HCT116 (cell line): ENCODE data around the gene KIAA0319L. TPM values are rescaled to one million over a fixed set of nuclear protein-coding genes. Genes with fewer than 3 reads are reported as not detected.

Source experiments
- ATAC-seq: fragments of 200-7000 bp; cut with Tn5 transposase; 2 replicates; pipeline ENCODE4 v1.9.1; 2020; ENCODE audit warnings: mild to moderate bottlenecking, moderate library complexity
- BruUV-seq: library from RNA; stranded (reverse); fragments of 400-500 nt; replicated peaks from 2 replicates; lab custom pipeline; 2021; lab: Mats Ljungman, UMichigan
- CTCF ChIA-PET: fragments of 300-600 bp; sonication (Branson Sonifier 250); formaldehyde crosslinking; loops from one replicate; lab custom pipeline; 2021; ENCODE audit warnings: antibody characterized with exemption; lab: Charles Lee
- POLR2A ChIA-PET: fragments of 300-600, 350-600 bp; sonication (Branson Sonifier 250); formaldehyde crosslinking; loops from one replicate; lab custom pipeline; 2021; ENCODE audit warnings: antibody characterized with exemption; lab: Charles Lee
- RAD21 ChIA-PET, 2 experiments: fragments of 300-600 bp; sonication (Branson Sonifier 250); formaldehyde crosslinking; loops; one replicate each; lab custom pipeline; 2023; ENCODE audit warnings: low total read pairs in 2 of 2; ENCODE audit not compliant: uncharacterized antibody in 2 of 2, unreplicated experiment in 2 of 2, low non-redundant PET in 1 of 2; lab: Charles Lee
- DNase-seq: peaks from one replicate; pipeline ENCODE4 v3.0.0-alpha.2; 2010; ENCODE audit warnings: low read depth, low spot score
- H2AFZ ChIP-seq: fragments of 200-600 bp; shearing (Covaris generic), sonication (generic); 2 replicates; pipeline ENCODE4 v1.6.1; 2017; ENCODE audit warnings: low read depth, mixed run types, mixed read lengths, antibody characterized with exemption, low read length; ENCODE audit not compliant: poor library complexity, severe bottlenecking
- H3K27ac ChIP-seq: 2 replicates; pipeline ENCODE4 v1.5.1; 2012; ENCODE audit warnings: low read depth, low read length
- H3K27me3 ChIP-seq: fragments of 200-600 bp; sonication (generic); 2 replicates; pipeline ENCODE4 v1.6.1; 2016; ENCODE audit warnings: mixed run types, low read length, mixed read lengths; ENCODE audit not compliant: insufficient read depth
- H3K36me3 ChIP-seq, 2 experiments: fragments of 200-500 bp in 1 of 2; fragments of 200-600 bp in 1 of 2; sonication (Bioruptor generic) in 1 of 2; sonication (generic) in 1 of 2; 2 replicates each; pipeline versions ENCODE4 v1.5.1 to v1.6.1; 2014 to 2016; ENCODE audit warnings: low read length in 2 of 2, inconsistent platforms in 1 of 2, mixed read lengths in 1 of 2, mixed run types in 1 of 2; ENCODE audit not compliant: insufficient read depth in 2 of 2, control insufficient read depth in 1 of 2
- H3K4me1 ChIP-seq, 2 experiments: fragments of 200-600 bp in 1 of 2; sonication (generic) in 1 of 2; 2 replicates each; pipeline versions ENCODE4 v1.5.1 to v1.6.1; 2012 to 2017; ENCODE audit warnings: low read length in 2 of 2, inconsistent platforms in 1 of 2, mild to moderate bottlenecking in 1 of 2, mixed read lengths in 1 of 2, mixed run types in 1 of 2, moderate library complexity in 1 of 2; ENCODE audit not compliant: insufficient read depth in 2 of 2, control insufficient read depth in 1 of 2
- H3K4me2 ChIP-seq: fragments of 200-600 bp; sonication (generic); 2 replicates; pipeline ENCODE4 v1.6.1; 2017; ENCODE audit warnings: mixed run types, low read length, mixed read lengths
- H3K4me3 ChIP-seq, 2 experiments: fragments of 200-600 bp in 1 of 2; sonication (generic) in 1 of 2; replicated peaks in 1 of 2; 2 replicates each; pipeline ENCODE4 v1.5.1; 2011 to 2016; ENCODE audit warnings: low read length in 2 of 2, control low read depth in 1 of 2, low read depth in 1 of 2, mild to moderate bottlenecking in 1 of 2, mixed read lengths in 1 of 2, mixed run types in 1 of 2
- H3K79me2 ChIP-seq: fragments of 200-600 bp; sonication (generic); 2 replicates; pipeline ENCODE4 v1.6.1; 2017; ENCODE audit warnings: mild to moderate bottlenecking, mixed run types, low read length, moderate library complexity, mixed read lengths; ENCODE audit not compliant: insufficient read depth
- H3K9ac ChIP-seq: fragments of 200-600 bp; sonication (generic); 2 replicates; pipeline ENCODE4 v1.6.1; 2016; ENCODE audit warnings: low read length, mixed read lengths
- H3K9me2 ChIP-seq: fragments of 200-600 bp; sonication (generic), shearing (Covaris generic); 2 replicates; pipeline ENCODE4 v1.6.1; 2017; ENCODE audit warnings: mixed run types, mild to moderate bottlenecking, moderate library complexity; ENCODE audit not compliant: insufficient read depth
- H3K9me3 ChIP-seq, 2 experiments: fragments of 200-500 bp in 1 of 2; fragments of 200-600 bp in 1 of 2; sonication (Bioruptor generic) in 1 of 2; sonication (generic) in 1 of 2; 2 replicates each; pipeline ENCODE4 v1.6.1; 2014 to 2017; ENCODE audit warnings: low read length in 2 of 2, mixed read lengths in 2 of 2, inconsistent platforms in 1 of 2, low read depth in 1 of 2, mild to moderate bottlenecking in 1 of 2, mixed run types in 1 of 2, moderate library complexity in 1 of 2; ENCODE audit not compliant: control insufficient read depth in 1 of 2, insufficient read depth in 1 of 2
- H4K20me1 ChIP-seq: fragments of 200-600 bp; sonication (generic), shearing (Covaris generic); 2 replicates; pipeline ENCODE4 v1.6.1; 2017; ENCODE audit warnings: mixed run types, mild to moderate bottlenecking, moderate library complexity; ENCODE audit not compliant: insufficient read depth
- ATF3 ChIP-seq: IDR thresholded peaks from 2 replicates; pipeline ENCODE4 v1.6.1; 2012
- CBX3 ChIP-seq: IDR thresholded peaks from 2 replicates; pipeline ENCODE4 v1.6.1; 2012; ENCODE audit warnings: low read depth
- EGR1 ChIP-seq: IDR thresholded peaks from 2 replicates; pipeline ENCODE4 v1.6.1; 2012; ENCODE audit warnings: low read depth
- EZH2phosphoT487 ChIP-seq: fragments of 200-600 bp; IDR thresholded peaks from 2 replicates; pipeline ENCODE4 v1.6.1; 2018; ENCODE audit warnings: antibody characterized with exemption, borderline replicate concordance
- FOSL1 ChIP-seq: IDR thresholded peaks from 2 replicates; pipeline ENCODE4 v1.6.1; 2012; ENCODE audit warnings: low read depth
- JUND ChIP-seq: IDR thresholded peaks from 2 replicates; pipeline ENCODE4 v1.6.1; 2012
- SIN3A ChIP-seq: IDR thresholded peaks from 2 replicates; pipeline ENCODE4 v1.6.1; 2012; ENCODE audit warnings: low read depth
- SRF ChIP-seq: IDR thresholded peaks from 2 replicates; pipeline ENCODE4 v1.6.1; 2012; ENCODE audit warnings: low read depth
- TCF7L2 ChIP-seq: IDR thresholded peaks from 2 replicates; pipeline ENCODE4 v1.7.0; 2011; ENCODE audit warnings: borderline replicate concordance, inconsistent platforms; ENCODE audit not compliant: insufficient read depth, insufficient read length; ENCODE audit errors: extremely low read depth
- YY1 ChIP-seq: IDR thresholded peaks from 2 replicates; pipeline ENCODE4 v1.6.1; 2011; ENCODE audit warnings: low read length, low read depth, moderate library complexity, mild to moderate bottlenecking; ENCODE audit not compliant: insufficient replicate concordance; ENCODE audit errors: extremely low read depth
- intact Hi-C: fragments of 100-400 bp; cut with micrococcal nuclease; formaldehyde crosslinking; loops from 2 replicates; pipeline ENCODE4 v1.10.0; 2022
- total RNA-seq: library from RNA; stranded (reverse); gene quantifications from one replicate; pipeline ENCODE4 v1.2.1, GENCODE V29; 2021; ENCODE audit not compliant: unreplicated experiment

Gene KIAA0319L
- total RNA-seq, 1 experiment from 2014 or later = 35.6 TPM

- H3K27me3 ChIP-seq = no peaks in the 10 kb centered on the region
- no peaks in the 10 kb centered on the region for H3K36me3 ChIP-seq
- no peaks in the 10 kb centered on the region for H3K9me2 ChIP-seq
- POLR2A ChIA-PET = interaction anchor here (0.6 to 1.3 kb wide), 2 partner anchors 33 to 157 kb away, joined by 3 to 5 read pairs; no protein-coding TSS in a partner anchor
- RAD21 ChIA-PET = no interaction called here
- peaks cover 20 to 39% of the 10 kb centered on the region in 2 experiments; a peak in 3 of 4 replicates for H3K4me1 ChIP-seq
- H3K9ac ChIP-seq = no peak overlapping the region
- CTCF ChIA-PET = interaction anchor here (1.9 kb wide), 2 partner anchors 145 to 156 kb away, joined by 7 to 12 read pairs; no protein-coding TSS in a partner anchor
- H3K79me2 ChIP-seq = no peaks in the 10 kb centered on the region
- H3K4me3 ChIP-seq = no peak overlapping the region
- no peak overlapping the region for H3K27ac ChIP-seq
- no peaks in the 10 kb centered on the region for H3K9me3 ChIP-seq
- DNase-seq = no peak
- intact Hi-C loops = loop anchor here (5.0 kb wide), 1 partner anchor 72 kb away; the partner anchor contains the start of gene PSMB2
- no TSS peak for BruUV-seq
- no peak overlapping the region for H2AFZ ChIP-seq
- no peaks in the 10 kb centered on the region for H4K20me1 ChIP-seq
- no peak for ATAC-seq
- peak overlapping the region; percentile 22 for H3K4me2 ChIP-seq
- TF ChIP-seq TCF7L2 = no peak
- TF ChIP-seq FOSL1 = 0 out of 2 replicates have a peak, but pooled peaks have one; percentile 20
- TF ChIP-seq ATF3 = no peak
- no peak for TF ChIP-seq JUND
These were observed 13.5 kb upstream of the KIAA0319L start for GRCh38 chr1:35570589-35571137.

- H3K9ac ChIP-seq = no peak overlapping the region
- POLR2A ChIA-PET = no interaction called here
- no peak for ATAC-seq
These were observed 12.7 kb upstream of the KIAA0319L start for GRCh38 chr1:35569936-35570335.

More at GRCh38 chr1:35569936-35570335, 12.7 kb upstream of the KIAA0319L start:
- Histone ChIP-seq H3K9me2 (no peaks in the 10 kb centered on the region), H4K20me1 (no peaks in the 10 kb centered on the region)
- TF ChIP-seq YY1 (no peak), JUND (no peak), SIN3A (no peak), EGR1 (no peak), EZH2phosphoT487 (no peak), SRF (no peak), CBX3 (no peak), ATF3 (no peak)
- TF ChIP-seq, all 23 proteins: peak for 0
- Histone ChIP-seq H3K36me3 (peaks cover 0 to under 1% of the 10 kb centered on the region in 2 experiments; a peak in 1 of 4 replicates), H2AFZ (no peak overlapping the region), H3K4me2 (peak overlapping the region; percentile 22), H3K27me3 (no peaks in the 10 kb centered on the region), H3K27ac (no peak overlapping the region), H3K9me3 (no peaks in the 10 kb centered on the region), H3K4me3 (no peak overlapping the region), H3K4me1 (peaks cover 13 to 35% of the 10 kb centered on the region in 2 experiments; a peak in 3 of 4 replicates), H3K79me2 (no peaks in the 10 kb centered on the region)
- no peak for DNase-seq
- ChIA-PET RAD21 (no interaction called here), CTCF (interaction anchor here (1.9 kb wide), 2 partner anchors 146 to 157 kb away, joined by 7 to 12 read pairs; no protein-coding TSS in a partner anchor)
- no TSS peak for BruUV-seq
- intact Hi-C loops = loop anchor here (1.0 to 5.0 kb wide), 3 partner anchors 72 to 204 kb away; partner anchors contain the start of gene PSMB2
